GM12872 (cell line): ENCODE results near the gene EEPD1.

Source experiments
- TF ChIP-seq, protein P1 (sequence below): IDR thresholded peaks from 3 replicates; pipeline ENCODE4 v1.5.1; 2011; ENCODE audit warnings: low read depth, mild to moderate bottlenecking, low read length, moderate library complexity; ENCODE audit not compliant: insufficient read depth

Gene EEPD1

DNA sequence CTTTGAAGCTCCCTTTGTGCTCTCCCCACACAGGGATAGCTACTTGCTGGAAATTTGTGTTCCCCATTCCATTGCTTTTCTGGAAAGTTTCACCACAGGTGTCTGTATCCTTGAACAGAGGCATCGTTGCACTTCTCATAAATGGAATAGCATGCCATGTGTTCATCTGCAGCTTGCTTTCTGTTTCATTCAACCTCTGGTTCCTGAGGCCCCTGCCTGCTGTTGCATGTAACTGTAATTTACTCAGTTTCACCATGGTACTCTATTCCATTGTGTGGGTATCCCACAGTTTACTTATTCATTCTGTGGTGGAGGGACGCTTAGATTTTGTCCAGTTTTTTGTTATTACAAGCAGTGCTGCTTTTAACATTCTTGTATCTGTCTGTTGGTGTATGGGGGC lies 32.0 kb downstream of the EEPD1 start:
- TF ChIP-seq, protein P1, sequence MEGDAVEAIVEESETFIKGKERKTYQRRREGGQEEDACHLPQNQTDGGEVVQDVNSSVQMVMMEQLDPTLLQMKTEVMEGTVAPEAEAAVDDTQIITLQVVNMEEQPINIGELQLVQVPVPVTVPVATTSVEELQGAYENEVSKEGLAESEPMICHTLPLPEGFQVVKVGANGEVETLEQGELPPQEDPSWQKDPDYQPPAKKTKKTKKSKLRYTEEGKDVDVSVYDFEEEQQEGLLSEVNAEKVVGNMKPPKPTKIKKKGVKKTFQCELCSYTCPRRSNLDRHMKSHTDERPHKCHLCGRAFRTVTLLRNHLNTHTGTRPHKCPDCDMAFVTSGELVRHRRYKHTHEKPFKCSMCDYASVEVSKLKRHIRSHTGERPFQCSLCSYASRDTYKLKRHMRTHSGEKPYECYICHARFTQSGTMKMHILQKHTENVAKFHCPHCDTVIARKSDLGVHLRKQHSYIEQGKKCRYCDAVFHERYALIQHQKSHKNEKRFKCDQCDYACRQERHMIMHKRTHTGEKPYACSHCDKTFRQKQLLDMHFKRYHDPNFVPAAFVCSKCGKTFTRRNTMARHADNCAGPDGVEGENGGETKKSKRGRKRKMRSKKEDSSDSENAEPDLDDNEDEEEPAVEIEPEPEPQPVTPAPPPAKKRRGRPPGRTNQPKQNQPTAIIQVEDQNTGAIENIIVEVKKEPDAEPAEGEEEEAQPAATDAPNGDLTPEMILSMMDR, result no peak

DNA sequence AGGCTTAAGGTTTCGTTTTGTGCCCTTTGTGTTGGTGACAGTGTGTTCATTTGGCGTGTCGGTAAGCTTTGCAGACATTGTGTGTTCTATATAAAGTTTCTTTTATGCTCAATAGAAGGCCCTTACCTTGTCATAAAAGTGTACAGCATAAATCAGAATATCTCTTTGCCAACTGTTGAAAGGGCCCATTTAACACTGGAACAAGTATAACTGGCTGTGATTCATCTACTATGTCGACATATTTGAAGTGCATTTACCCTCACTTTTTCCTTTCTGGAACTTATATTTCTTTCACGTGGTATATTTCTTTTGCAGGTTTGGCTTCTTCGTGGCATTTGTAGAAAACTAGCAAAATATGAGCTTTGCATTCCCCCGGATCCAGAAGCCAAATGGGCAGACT lies 32.7 kb downstream of the EEPD1 start:
- TF ChIP-seq, protein P1, result no peak

DNA sequence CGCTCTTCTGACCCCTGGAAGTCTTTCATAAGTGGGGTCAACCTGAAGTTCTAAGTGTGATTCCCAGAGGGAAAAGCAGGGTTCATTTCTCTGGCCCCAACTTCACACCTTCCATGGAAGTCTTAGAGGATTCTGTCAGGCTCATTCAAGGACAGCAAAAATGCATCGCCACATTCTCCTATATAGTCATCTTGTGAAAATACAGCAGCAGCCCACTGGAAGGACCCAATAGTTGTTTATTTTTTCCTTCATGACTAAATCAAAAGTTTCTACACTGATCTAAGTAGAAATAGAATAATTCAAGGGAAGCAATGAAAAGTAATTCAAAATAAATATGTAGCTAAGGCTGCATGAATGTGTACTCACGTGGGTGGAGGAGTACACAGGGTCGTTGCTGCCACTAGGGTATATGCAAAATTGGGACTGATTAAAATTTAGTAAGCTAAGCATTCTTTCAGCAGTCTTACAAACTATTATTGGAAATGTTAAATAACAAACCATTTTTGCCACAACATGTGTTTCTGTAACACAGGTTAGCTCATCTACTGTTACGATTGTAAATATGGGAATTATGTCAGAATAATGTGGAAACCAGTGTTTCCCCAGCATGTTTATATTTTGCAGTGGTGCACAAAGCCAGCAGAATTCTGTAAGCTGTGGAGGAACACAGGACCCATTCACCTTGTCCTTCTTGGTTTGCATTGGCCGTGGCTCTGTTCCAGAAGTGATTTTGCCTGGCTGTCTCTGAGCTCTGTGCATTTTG lies 33.5 kb downstream of the EEPD1 start:
- TF ChIP-seq, protein P1, result no peak

DNA sequence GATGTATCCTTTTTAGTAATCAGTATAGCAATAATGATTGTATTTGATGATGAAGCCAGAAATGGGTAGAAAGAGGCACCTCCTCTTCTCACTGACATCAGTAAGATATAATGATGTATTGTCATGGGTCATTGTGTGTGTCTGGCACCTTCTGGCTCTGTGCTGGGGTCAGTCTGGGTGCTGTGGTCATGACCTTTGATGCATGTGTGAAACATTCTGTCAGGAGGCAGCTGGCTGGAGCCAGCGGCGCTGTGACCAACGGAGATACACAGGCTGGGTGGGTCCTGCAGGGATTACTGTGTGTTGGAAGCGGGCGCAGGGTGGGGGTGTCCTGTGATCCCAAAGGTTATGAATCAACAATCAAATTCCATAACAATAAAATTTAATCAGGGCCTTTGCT lies 35.2 kb downstream of the EEPD1 start:
- TF ChIP-seq, protein P1, result no peak

DNA sequence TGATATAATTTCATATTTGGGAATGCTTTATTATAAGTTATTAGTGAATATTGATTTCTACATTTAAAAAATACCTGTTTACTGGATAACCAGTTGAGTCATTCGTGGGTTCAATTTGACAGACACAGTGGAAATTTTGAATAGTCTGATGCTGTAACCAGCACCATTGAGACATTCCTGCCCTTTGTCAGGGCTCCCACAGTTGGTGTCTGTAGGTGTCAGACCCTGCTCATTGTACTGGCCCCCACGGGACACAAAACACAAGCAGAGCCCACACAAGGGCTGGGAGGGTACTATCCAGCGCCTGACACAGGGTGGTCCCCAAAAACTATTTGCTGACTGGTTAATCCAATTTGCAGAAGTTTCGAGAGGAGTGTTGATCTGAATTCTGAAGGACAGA lies 35.9 kb downstream of the EEPD1 start:
- TF ChIP-seq, protein P1, result no peak

DNA sequence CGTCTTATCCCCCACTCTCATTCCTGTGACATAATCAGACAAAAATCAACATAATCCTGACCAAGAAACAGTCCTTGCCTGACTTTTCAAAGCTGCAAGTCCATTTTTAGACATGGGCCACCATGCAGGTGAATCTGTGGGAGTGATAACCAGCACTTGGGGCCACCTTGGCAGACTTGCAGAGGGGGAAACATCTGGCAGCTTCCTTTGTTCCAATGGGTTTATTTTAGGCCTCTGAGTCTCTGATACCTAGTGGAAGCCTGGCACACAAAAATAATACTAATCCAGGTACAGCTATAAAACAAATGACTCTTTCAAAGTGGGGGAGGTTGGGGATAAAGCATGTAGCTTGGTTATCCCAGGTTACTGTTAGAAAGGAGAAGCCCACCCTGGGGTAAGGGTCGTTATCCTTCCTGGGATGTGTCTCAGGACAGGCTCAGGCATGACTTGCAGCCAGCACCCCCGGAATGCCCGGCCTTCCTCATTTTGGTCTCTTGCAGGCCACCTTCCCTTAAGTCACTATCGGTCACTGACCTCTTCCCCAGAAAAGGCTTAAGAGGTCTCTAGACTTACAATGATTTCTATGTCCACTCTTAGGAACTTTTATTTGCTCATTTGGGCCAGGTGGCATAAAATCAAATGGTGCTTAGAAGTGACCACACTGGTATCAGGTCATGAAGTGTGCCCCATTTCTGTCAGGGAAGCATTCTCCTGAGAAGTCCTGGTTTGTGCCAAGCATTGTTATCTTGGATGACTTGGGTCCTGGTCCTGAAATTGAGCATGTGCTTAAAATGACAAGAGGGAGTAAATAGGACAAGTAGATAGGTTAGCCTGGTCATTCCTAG lies 37.6 kb downstream of the EEPD1 start:
- TF ChIP-seq, protein P1, result no peak

DNA sequence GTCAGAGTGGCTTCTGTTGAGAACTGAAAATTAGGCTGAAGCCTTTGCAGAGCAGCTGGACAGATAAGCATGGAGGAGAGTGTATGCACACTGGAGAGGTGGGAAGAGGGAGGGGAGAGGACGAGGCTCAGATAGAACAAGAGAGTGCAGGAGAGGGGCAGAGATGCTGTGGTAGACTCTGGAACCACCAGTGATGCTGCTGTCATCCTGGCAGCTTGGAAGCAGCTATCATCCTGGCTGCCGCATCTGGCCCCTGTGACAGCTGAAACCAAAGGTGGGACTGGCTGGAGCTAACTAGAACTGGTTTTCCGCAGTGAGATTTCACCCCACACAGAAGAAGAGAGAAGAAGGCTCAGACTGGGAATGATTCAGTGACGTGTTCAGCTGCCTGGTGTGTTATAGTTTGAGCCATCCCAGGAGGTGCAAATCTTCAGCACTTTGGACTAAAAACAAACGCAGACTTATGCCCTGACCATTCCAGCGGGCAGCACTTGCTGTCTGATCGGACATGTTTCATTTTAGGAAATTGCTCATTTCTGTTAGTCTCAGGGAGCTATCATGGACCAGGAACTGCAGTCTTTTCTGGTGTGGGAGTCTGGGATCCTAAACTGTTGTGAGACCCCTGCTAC lies 38.4 kb downstream of the EEPD1 start:
- TF ChIP-seq, protein P1, result no peak
